Mononuclear cell (primary cell): ENCODE data around the gene ASIC2. TPM values are rescaled to one million over a fixed set of nuclear protein-coding genes. Genes with fewer than 3 reads are reported as not detected.

ENCODE experiments used
- H3K27me3 ChIP-seq: 2 replicates; pipeline ENCODE4 v1.6.0; 2011; ENCODE audit warnings: low read length, control low read depth; ENCODE audit not compliant: insufficient read depth
- H3K4me1 ChIP-seq: 2 replicates; pipeline ENCODE4 v1.5.1; 2011; ENCODE audit warnings: mild to moderate bottlenecking, low read length, control low read depth; ENCODE audit not compliant: insufficient read depth
- H3K4me3 ChIP-seq: 2 replicates; pipeline ENCODE4 v1.5.1; 2011; ENCODE audit warnings: mild to moderate bottlenecking, low read length, moderate library complexity
- H3K9me3 ChIP-seq: 2 replicates; pipeline ENCODE4 v1.5.1; 2011; ENCODE audit warnings: low read depth, mild to moderate bottlenecking, control low read depth, low read length
- total RNA-seq: library from RNA; depleted of rRNA; stranded (reverse); fragments of >200 nt; gene quantifications from one replicate; pipeline ENCODE4 v1.2.3, GENCODE V29; 2012

Gene ASIC2
- total RNA-seq, 1 donor: not detected

- no peak overlapping the region for H3K4me3 ChIP-seq
- peaks cover 7% of the 10 kb centered on the region for H3K27me3 ChIP-seq
- no peaks in the 10 kb centered on the region for H3K4me1 ChIP-seq
Measured at GRCh38 chr17:33183487-33184026, 109.5 kb downstream of the ASIC2 start.

GRCh38 chr17:33179151-33179550, 113.9 kb downstream of the ASIC2 start:
- no peaks in the 10 kb centered on the region for H3K4me1 ChIP-seq
- H3K4me3 ChIP-seq: no peak overlapping the region
- H3K27me3 ChIP-seq: no peaks in the 10 kb centered on the region
- no peaks in the 10 kb centered on the region for H3K9me3 ChIP-seq

More at GRCh38 chr17:33183487-33184026, 109.5 kb downstream of the ASIC2 start:
- no peaks in the 10 kb centered on the region for H3K9me3 ChIP-seq

- Histone ChIP-seq H3K9me3 (no peaks in the 10 kb centered on the region), H3K4me1 (no peaks in the 10 kb centered on the region), H3K27me3 (no peaks in the 10 kb centered on the region), H3K4me3 (no peak overlapping the region)
Measured at GRCh38 chr17:33178681-33179080, 114.4 kb downstream of the ASIC2 start.

- no peaks in the 10 kb centered on the region for H3K4me1 ChIP-seq
- no peaks in the 10 kb centered on the region for H3K27me3 ChIP-seq
- no peak overlapping the region for H3K4me3 ChIP-seq
- no peaks in the 10 kb centered on the region for H3K9me3 ChIP-seq
Measured at GRCh38 chr17:33175562-33175961, 117.5 kb downstream of the ASIC2 start.

- Histone ChIP-seq H3K4me1 (no peaks in the 10 kb centered on the region), H3K27me3 (no peaks in the 10 kb centered on the region), H3K9me3 (no peaks in the 10 kb centered on the region), H3K4me3 (no peak overlapping the region)
Measured at GRCh38 chr17:33171931-33172330, 121.2 kb downstream of the ASIC2 start.

GRCh38 chr17:33169580-33170285, 123.4 kb downstream of the ASIC2 start:
- Histone ChIP-seq H3K9me3 (no peaks in the 10 kb centered on the region), H3K4me1 (no peaks in the 10 kb centered on the region), H3K27me3 (no peaks in the 10 kb centered on the region), H3K4me3 (no peak overlapping the region)

GRCh38 chr17:33167736-33168135, 125.4 kb downstream of the ASIC2 start:
- H3K4me3 ChIP-seq: no peak overlapping the region
- no peaks in the 10 kb centered on the region for H3K27me3 ChIP-seq
- no peaks in the 10 kb centered on the region for H3K9me3 ChIP-seq
- no peaks in the 10 kb centered on the region for H3K4me1 ChIP-seq

- H3K4me1 ChIP-seq: no peaks in the 10 kb centered on the region
Measured at GRCh38 chr17:33166472-33166871, 126.6 kb downstream of the ASIC2 start.

GRCh38 chr17:33164169-33164881, 128.8 kb downstream of the ASIC2 start:
- Histone ChIP-seq H3K4me1 (no peaks in the 10 kb centered on the region), H3K4me3 (no peak overlapping the region), H3K27me3 (no peaks in the 10 kb centered on the region), H3K9me3 (no peaks in the 10 kb centered on the region)

More at GRCh38 chr17:33166472-33166871, 126.6 kb downstream of the ASIC2 start:
- no peaks in the 10 kb centered on the region for H3K27me3 ChIP-seq
- H3K4me3 ChIP-seq: no peak overlapping the region
- H3K9me3 ChIP-seq: no peaks in the 10 kb centered on the region

- Histone ChIP-seq H3K9me3 (no peaks in the 10 kb centered on the region), H3K4me1 (no peaks in the 10 kb centered on the region), H3K4me3 (no peak overlapping the region), H3K27me3 (no peaks in the 10 kb centered on the region)
Measured at GRCh38 chr17:33163533-33164168, 129.4 kb downstream of the ASIC2 start.

- Histone ChIP-seq H3K9me3 (no peaks in the 10 kb centered on the region), H3K4me1 (no peaks in the 10 kb centered on the region), H3K27me3 (no peaks in the 10 kb centered on the region), H3K4me3 (no peak overlapping the region)
Measured at GRCh38 chr17:33154869-33155455, 138.1 kb downstream of the ASIC2 start.

GRCh38 chr17:33152783-33153182, 140.3 kb downstream of the ASIC2 start:
- Histone ChIP-seq H3K9me3 (no peaks in the 10 kb centered on the region), H3K27me3 (no peaks in the 10 kb centered on the region), H3K4me1 (no peaks in the 10 kb centered on the region), H3K4me3 (no peak overlapping the region)

GRCh38 chr17:33151565-33151964, 141.5 kb downstream of the ASIC2 start:
- Histone ChIP-seq H3K4me1 (no peaks in the 10 kb centered on the region), H3K9me3 (no peaks in the 10 kb centered on the region), H3K27me3 (no peaks in the 10 kb centered on the region), H3K4me3 (no peak overlapping the region)

GRCh38 chr17:33145941-33146340, 147.2 kb downstream of the ASIC2 start:
- Histone ChIP-seq H3K27me3 (no peaks in the 10 kb centered on the region), H3K9me3 (no peaks in the 10 kb centered on the region), H3K4me1 (no peaks in the 10 kb centered on the region), H3K4me3 (no peak overlapping the region)

- H3K27me3 ChIP-seq: no peaks in the 10 kb centered on the region
- no peaks in the 10 kb centered on the region for H3K4me1 ChIP-seq
- no peaks in the 10 kb centered on the region for H3K9me3 ChIP-seq
- H3K4me3 ChIP-seq: no peak overlapping the region
Measured at GRCh38 chr17:33144837-33145236, 148.3 kb downstream of the ASIC2 start.
